MM.1S (cell line): Measurements from ENCODE around the gene SERPINB6.

Source experiments
- CTCF ChIP-seq: fragments of 300-600 bp; sonication (generic); IDR thresholded peaks from 2 replicates; pipeline ENCODE4 v1.5.1; 2016; ENCODE audit warnings: antibody characterized with exemption, low read length, mixed read lengths
- EZH2 ChIP-seq: fragments of 300-600 bp; sonication (generic); optimal IDR thresholded peaks from 2 replicates; pipeline ENCODE3; 2017; ENCODE audit warnings: low read depth, mild to moderate bottlenecking, antibody characterized with exemption, low read length, mixed read lengths
- EZH2phosphoT487 ChIP-seq: fragments of 300-600 bp; sonication (generic); IDR thresholded peaks from 2 replicates; pipeline ENCODE4 v1.6.1; 2018; ENCODE audit warnings: antibody characterized with exemption, low read length

DNA sequence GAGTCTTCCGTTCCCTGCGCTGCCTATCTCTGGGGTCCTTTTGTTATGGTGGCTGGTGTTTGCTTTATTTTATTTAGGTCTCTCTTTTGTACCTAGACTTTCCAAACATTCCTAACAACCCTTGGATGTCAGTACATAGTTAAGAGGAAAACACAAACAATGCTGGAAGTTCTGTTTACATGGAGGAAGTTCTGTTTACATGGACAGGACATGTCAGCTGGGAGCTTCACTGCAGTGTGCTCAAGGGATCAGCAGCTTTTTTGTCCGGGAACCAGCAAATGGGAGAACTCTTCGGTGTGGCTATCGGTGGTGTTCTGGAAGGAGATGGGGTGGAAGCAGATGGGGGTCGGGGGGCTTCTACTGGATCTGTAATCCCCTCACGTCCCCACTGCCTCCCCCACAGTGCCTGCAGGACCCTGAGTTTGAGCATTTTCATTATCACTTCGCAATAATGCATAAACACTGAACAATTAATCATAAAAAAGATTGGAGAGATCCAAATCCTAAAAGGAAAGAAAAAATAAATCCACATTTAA, 2.7 kb downstream of the SERPINB6 start:
- TF ChIP-seq EZH2, result no peak
- TF ChIP-seq CTCF, result no peak
- TF ChIP-seq EZH2phosphoT487, result no peak
